GM08714 (cell line): Measurements from ENCODE around the gene MYL2.
"Not testable (repeated sequence)": the region's sequence is repeated elsewhere in the genome, so short reads cannot be mapped to it uniquely, and the experiment has no call there.

Source experiments
- H3K4me3 ChIP-seq: fragments of 200-500 bp; sonication (Bioruptor generic); 2 replicates; pipeline ENCODE4 v1.5.1; 2014; ENCODE audit warnings: mild to moderate bottlenecking, low read length, inconsistent platforms
- ZNF274 ChIP-seq: IDR thresholded peaks from 2 replicates; pipeline ENCODE4 v1.6.1; 2012; ENCODE audit warnings: mild to moderate bottlenecking, low read depth, low read length

The MYL2 gene

GRCh38 chr12:110920324-110920910, at the start of gene MYL2:
TSS of gene MYL2 (minus strand) at chr12:110920579. CDS start at chr12:110920529, 50 bp downstream.
- no peak for TF ChIP-seq ZNF274
- H3K4me3 ChIP-seq, result no peak within 1 kb of the TSS

- no peak overlapping the region for H3K4me3 ChIP-seq
- TF ChIP-seq ZNF274, result no peak
Observed at GRCh38 chr12:110966081-110966760, 45.8 kb upstream of the MYL2 start.

- no peak for TF ChIP-seq ZNF274
- no peak overlapping the region for H3K4me3 ChIP-seq
Observed at GRCh38 chr12:110965574-110965973, 45.2 kb upstream of the MYL2 start.

- TF ChIP-seq ZNF274, result no peak
- H3K4me3 ChIP-seq, result no peak overlapping the region
Observed at GRCh38 chr12:110960795-110961194, 40.4 kb upstream of the MYL2 start.

- TF ChIP-seq ZNF274, result no peak
- H3K4me3 ChIP-seq, result no peak overlapping the region
Observed at GRCh38 chr12:110957652-110958051, 37.3 kb upstream of the MYL2 start.

GRCh38 chr12:110957159-110957558, 36.8 kb upstream of the MYL2 start:
- no peak overlapping the region for H3K4me3 ChIP-seq
- no peak for TF ChIP-seq ZNF274

GRCh38 chr12:110950867-110951266, 30.5 kb upstream of the MYL2 start:
- not testable (repeated sequence) for H3K4me3 ChIP-seq

- not testable (repeated sequence) for H3K4me3 ChIP-seq
Observed at GRCh38 chr12:110950466-110950865, 30.1 kb upstream of the MYL2 start.

- no peak overlapping the region for H3K4me3 ChIP-seq
- no peak for TF ChIP-seq ZNF274
Observed at GRCh38 chr12:110948041-110948440, 27.7 kb upstream of the MYL2 start.

GRCh38 chr12:110943373-110943772, 23.0 kb upstream of the MYL2 start:
- no peak overlapping the region for H3K4me3 ChIP-seq
- TF ChIP-seq ZNF274, result no peak

GRCh38 chr12:110941391-110941790, 21.0 kb upstream of the MYL2 start:
- no peak for TF ChIP-seq ZNF274
- H3K4me3 ChIP-seq, result no peak overlapping the region

GRCh38 chr12:110940933-110941332, 20.6 kb upstream of the MYL2 start:
- no peak for TF ChIP-seq ZNF274
- no peak overlapping the region for H3K4me3 ChIP-seq

GRCh38 chr12:110940296-110940695, 19.9 kb upstream of the MYL2 start:
- no peak for TF ChIP-seq ZNF274
- H3K4me3 ChIP-seq, result no peak overlapping the region

- no peak overlapping the region for H3K4me3 ChIP-seq
- no peak for TF ChIP-seq ZNF274
Observed at GRCh38 chr12:110937104-110937641, 16.8 kb upstream of the MYL2 start.

- H3K4me3 ChIP-seq, result no peak overlapping the region
- no peak for TF ChIP-seq ZNF274
Observed at GRCh38 chr12:110936367-110937103, 16.2 kb upstream of the MYL2 start.
